HG03469 (cell line): Measurements from ENCODE around the gene CARD14.
"Not testable (repeated sequence)": the region's sequence is repeated elsewhere in the genome, so short reads cannot be mapped to it uniquely, and the experiment has no call there.

Source experiments
- ATAC-seq: cut with Tn5 transposase; IDR thresholded peaks from one replicate; pipeline ENCODE4 v1.9.1; 2021; ENCODE audit warnings: mild to moderate bottlenecking, moderate library complexity, moderate number of reproducible peaks; ENCODE audit not compliant: unreplicated experiment

CARD14 gene

DNA sequence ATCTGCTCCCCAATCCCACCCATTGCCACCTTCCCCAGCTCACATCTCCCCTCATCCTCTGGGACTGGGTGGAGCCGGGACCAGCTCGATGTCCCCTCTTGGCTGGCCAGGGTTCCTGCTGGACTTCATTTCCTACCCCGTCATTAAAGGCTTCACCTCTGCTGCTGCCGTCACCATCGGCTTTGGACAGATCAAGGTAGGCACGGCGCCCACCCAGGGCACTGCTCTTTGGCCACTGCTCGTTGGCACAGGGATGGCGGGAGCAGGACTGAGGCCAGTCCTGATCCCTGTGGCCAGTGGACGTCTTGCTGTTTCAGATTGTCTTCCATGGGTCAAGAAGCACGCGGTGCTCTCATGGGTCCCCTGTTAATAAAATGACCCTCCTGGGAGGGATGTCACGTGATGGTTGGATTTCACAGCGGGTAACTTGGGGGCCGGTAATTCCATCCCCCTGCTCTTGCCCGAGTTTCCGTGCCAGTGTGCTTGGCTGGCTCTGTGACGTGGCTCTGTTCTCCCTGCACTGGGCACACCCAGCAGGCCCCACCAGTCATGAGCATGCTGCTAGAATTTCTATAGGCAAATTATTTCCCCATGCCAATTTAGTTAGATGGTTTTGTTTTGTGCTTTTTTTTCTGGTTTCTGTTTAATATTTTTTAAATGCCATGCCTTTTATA is 53.4 kb downstream of the CARD14 start:
- no peak for ATAC-seq

DNA sequence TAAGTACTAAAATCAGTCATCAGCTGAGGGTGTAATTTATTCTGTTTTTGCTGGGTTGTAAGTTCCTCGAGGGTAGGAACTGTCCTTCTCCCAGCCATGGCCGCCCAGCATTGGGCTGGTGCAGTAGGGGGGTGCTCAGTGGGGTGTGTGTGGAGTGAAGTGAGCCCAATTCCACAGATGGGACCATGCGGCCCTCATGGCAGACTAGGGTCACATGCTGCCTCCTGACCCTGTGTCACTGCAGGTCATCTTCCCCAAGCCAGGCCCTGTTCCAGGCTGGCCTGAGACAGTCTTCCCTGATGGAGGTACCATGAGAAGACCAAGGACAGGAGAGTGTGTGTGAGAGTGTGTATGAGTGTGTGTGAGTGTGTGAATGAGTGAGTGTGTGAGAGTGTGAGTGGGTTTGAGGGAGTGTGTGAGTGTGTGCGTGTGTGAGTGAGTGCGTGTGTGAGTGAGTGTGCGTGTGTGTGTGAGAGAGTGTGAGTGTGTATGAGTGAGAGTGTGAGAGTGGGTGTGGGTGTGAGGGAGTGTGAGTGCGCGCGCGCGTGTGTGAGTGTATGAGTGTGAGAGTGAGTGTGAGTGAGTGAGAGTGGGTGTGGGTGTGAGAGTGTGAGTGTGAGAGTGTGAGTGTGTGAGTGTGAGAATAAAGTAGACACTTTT is 54.1 kb downstream of the CARD14 start:
- no peak for ATAC-seq

DNA sequence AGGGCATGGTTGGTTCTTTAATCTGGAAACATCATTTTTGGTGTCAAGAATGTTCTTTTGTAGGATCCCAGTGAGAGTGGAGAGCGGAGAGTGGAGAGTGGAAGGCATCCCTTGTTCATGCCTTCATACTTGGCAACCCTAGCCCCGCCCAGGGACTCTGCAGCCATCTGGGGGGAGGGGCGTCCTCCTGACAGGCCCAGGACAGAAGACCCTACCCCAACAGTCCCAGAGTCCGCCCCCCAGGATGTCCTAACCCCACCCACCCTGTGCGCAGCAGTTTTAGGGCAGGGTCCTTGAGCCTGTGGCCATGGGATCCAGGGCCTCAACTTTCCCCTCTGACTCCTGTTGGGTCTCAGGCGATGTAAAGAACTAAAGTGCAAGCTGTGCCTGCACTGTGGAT is 54.9 kb downstream of the CARD14 start:
- no peak for ATAC-seq

DNA sequence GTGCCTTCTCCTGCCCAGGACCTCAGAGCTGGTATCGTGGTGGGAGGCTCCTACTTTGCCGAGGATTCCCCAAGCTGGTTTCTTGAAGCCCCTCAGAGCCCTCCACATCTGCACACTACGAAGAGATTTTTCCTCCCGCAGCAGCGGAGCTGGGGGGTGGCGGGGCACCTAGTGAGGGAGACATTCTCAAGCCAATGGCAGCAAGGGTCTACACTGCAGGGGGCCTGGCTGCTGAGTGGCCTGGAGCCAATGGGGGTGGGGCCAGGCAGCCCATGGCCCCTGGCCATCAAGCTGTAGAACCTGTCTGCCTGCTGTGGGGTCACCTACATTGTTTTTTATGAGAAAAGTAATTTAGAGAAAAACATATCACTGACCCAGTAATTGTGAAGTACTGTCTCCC is 55.4 kb downstream of the CARD14 start:
- no peak for ATAC-seq

DNA sequence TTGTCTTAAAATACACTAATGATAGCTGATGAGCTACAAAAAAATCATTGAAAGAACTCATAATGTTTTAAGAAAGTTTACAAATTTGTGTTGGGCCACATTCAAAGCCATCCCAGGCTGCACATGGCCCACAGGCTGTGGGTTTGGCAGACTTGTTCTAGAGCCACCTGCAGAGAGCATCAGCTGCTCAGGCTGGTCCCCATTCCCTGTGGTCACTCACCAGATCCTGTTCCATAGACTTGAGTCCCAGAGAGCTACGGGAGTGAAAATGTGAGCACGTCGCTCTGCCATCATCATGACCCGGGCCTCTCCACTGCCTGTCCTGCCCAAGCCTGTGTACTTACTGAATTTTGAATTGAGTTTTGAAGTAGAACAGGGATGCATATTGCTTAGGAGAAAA is 57.3 kb downstream of the CARD14 start:
- ATAC-seq: no peak

DNA sequence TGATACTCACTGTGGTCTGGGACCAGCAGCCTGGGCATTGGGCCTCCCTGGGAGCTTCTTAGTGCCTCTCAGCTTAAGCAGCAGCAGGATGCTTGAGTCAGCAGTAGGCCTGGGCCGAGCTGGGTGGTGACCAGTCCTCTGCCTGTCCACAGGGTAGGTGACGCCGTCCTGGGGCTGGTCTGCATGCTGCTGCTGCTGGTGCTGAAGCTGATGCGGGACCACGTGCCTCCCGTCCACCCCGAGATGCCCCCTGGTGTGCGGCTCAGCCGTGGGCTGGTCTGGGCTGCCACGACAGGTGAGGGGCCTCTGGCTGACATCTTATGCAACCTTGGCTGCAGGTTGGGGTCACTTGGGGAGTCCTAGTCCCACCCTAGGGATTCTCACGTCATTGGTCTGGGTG is 57.8 kb downstream of the CARD14 start:
- no peak for ATAC-seq

DNA sequence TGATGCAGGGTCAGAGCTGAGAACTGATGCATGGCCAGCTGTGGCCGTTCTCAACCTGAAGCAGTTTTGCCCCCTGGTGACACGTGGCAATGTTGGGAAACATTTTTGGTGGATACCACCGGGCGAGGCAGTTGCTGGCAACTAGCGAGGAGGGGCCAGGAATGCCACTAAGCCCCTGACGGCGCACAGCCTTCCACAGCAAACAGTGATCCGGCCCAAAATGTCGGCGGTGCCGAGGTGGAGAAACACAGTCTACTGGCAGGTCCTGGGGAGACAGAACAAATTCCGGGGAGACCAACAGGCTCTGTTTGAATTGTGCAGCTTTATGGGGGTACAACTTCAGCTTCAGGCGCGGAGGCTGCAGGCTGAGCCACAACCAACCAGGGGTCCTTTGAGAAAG is 58.6 kb downstream of the CARD14 start:
- no peak for ATAC-seq

DNA sequence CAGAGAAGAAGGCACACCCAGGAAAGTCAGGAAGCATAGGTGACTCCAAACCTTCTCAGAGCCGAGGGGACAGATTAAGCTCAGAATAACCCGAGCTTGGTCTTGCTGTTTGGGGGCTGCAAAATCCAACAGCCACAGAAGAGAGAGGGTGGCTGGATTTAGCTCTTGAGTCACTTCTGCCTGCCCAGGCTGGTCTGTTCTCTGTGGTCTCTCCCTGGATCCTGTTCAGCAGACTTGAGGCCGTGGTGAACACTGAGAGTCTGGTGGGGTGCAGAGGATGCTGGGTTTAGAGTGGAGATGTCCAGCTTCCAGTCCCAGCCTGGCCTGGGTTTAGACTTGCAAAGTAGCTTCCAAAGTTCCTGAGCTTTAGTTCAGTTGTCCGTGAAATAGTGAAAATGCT is 59.2 kb downstream of the CARD14 start:
- no peak for ATAC-seq

DNA sequence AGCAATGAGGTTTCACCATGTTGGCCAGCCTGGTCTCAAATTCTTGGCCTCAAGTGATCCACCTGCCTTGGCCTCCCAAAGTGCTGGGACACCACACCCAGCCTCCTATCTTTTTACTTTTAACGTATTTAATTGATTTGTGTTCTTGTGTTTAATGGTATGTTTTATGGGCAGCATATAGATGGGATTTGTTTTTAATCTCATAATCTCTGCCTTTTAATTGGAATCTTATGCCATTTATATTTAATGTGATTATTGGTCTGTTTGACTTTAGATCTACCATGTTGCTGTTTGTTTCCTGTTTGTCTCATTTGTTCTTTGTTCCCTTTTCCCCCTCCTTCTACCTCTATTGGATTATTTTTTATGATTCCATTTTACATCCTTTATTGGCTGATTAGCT is 62.6 kb downstream of the CARD14 start:
- no peak for ATAC-seq

DNA sequence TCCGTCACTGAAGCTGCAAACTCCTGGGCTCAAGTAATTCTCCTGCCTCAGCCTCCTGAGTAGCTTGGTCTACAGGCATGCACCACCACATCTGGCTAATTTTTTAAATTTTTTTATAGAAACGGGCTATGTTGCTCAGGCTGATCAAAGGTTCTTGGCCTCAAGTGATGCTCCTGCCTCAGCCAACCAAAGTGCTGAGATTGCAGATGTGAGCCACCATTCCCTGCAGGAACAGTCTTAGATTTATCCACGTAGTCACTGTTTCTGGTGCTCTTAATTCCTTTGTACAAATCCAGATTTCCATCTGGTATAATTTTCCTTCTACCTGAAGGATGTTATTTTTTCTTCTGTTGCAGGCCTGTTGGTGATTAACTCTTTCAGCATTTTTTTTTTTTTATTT is 63.4 kb downstream of the CARD14 start:
- no peak for ATAC-seq

DNA sequence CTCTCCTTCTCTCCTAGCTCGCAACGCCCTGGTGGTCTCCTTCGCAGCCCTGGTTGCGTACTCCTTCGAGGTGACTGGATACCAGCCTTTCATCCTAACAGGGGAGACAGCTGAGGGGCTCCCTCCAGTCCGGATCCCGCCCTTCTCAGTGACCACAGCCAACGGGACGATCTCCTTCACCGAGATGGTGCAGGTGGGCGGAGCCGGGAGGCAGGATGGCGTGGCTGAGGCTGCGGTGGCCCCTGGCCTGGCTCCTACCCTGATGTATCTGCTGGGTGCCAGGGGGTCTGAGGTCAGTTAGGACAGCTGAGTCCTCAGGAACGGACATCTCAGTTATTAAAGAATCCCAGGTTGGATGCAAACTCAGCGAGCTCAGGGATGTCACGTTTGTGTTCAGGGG is 67.1 kb downstream of the CARD14 start:
- no peak for ATAC-seq

DNA sequence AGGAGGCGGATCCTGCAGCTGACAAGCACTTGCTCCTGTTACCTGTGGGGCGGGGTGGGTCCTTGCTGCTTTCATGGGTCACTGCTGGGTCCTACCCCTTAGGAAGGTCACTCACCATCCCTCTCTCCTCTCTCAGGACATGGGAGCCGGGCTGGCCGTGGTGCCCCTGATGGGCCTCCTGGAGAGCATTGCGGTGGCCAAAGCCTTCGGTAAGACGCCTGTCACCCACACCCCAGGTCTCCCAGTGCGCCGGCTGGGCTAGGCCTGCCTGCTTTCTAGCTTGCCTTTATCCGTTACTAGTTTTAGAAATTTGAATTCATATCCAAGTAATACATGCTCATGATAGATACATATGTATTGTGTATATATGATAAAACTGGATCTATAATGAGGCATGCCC is 67.6 kb downstream of the CARD14 start:
- no peak for ATAC-seq

DNA sequence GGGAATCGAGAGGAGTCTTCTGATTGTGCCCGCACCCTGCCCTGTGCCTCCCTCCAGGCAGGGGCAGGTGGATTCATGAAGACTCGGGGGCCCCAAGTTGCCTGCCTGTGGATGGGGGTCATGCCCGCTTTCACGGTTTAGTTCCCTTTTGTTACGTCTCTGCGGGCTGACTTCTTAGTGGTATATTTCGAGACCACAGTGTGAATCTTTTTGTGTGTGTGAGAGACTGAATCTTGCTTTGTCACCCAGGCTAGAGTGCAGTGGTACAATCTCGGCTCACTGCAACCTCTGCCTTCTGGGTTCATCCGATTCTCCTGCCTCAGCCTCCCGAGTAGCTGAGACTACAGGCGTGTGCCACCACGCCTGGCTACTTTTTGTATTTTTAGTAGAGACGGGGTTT is 72.7 kb downstream of the CARD14 start:
- ATAC-seq: no peak

DNA sequence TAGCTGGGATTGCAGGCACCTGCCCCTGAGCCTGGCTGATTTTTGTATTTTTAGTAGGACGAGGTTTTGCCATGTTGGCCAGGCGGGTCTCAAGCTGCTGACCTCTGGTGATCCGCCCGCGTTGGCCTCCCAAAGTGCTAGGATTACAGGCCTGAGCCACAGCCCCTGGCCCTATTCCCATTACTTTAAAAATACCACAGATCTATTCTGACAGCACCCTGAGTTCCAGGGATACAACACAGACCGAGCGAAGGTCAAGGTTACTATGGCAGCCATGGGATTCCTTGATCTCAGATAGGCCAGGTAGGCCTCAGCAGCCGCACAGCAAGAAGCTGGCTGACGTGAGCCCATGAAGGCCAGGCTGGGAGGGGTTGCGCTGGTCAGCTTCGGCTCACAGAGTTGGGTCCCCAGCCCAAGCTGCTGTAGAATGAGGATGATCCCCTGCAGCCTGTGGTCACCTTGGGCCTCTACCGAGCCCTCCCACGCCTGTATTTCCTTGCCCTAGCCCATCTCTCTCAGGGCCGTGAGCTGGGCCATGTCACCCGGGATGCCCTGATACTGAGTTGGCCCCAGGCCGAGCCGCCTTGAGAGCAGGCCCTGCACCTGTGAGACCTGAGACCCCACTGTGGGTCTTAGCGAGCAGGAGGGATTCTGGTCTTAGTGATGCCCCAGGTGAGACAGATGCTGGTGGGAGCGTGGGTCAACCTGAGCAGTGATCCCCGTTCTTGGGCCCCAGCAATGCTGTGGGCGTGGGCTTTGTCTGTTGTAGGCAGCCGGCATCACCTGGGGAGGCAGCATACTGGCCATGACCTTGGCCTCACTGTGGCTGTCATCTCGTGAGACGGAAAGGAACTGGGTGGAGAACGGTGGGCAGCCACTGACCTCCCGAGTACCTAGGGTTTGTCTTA is 74.0 kb downstream of the CARD14 start:
- ATAC-seq: no peak

DNA sequence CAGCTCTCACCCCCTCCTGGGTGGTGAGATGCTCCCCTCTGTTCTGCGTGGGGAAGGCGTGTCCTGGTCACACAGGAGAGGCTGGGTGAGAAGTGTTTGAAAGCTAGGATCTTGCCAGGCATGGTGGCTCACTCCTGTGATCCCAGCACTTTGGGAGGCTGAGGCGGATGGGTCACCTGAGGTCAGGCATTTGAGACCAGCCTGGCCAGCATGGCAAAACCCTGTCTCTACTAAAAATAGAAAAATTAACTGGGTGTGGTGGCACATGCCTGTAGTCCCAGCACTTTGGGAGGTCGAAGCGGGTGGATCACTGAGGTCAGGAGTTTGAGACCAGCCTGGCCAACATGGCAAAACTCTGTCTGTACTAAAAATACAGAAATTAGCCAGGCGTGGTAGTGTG is 74.6 kb downstream of the CARD14 start:
- ATAC-seq: not testable (repeated sequence)

DNA sequence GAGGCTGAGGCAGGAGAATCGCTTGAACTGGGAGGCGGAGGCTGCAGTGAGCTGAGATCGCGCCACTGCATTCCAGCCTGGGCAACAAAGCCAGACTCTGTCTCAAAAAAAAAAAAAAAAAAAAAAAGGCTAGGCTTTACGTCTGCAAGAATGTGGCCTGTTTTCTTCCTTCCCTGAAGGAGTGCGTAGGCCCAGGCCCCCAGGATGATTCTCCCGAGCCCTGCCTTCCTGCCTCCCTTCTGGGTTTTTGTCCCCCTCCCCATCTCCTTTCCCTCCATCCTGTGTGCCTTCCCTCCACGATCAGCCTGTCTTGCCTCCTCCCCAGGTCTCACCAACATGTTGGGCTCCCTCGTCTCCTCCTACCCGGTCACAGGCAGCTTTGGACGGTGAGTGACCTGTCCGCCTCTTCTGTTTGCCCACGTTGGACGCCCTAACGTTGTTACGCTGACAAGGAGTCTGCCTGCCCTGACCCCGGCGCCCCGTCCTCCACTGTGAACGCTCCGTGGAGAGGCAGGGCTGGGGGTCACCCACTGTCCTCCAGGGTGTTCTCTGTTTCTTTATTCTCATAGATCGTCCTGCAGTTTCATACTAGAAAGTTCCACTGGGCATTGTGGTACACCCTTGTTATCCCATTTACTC is 75.2 kb downstream of the CARD14 start:
- ATAC-seq: no peak

DNA sequence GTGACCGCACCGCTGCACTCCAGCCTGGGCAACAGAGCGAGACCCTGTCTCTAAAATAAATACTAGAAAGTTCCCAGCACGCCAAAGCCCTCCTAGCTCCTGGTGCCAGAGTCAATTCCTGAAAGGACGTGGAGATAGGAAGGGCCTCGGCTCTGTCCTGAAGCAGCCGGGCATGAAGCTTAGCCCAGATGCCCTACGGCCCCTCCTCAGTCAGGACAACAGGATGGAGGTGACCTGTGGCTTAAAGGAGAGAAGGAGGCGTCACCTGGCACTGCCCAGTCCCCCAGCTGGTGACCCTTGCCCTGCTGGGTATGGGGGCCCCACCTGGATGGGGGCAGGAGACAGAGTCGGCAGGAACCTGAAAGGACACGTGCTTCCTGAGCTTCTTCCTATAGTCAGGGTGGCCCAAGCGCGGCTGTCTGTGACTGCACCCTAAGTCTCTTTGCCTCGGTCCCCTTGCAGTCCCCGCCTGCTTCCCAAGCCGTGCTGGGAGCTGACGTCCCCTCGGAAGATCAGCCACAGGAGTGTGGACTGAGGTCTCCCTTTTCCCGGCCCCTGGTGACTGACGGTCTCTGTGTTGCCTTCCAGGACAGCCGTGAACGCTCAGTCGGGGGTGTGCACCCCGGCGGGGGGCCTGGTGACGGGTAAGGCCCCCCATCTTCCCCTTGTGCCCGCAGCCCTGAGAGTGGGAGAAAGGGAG is 75.9 kb downstream of the CARD14 start:
- ATAC-seq: no peak

DNA sequence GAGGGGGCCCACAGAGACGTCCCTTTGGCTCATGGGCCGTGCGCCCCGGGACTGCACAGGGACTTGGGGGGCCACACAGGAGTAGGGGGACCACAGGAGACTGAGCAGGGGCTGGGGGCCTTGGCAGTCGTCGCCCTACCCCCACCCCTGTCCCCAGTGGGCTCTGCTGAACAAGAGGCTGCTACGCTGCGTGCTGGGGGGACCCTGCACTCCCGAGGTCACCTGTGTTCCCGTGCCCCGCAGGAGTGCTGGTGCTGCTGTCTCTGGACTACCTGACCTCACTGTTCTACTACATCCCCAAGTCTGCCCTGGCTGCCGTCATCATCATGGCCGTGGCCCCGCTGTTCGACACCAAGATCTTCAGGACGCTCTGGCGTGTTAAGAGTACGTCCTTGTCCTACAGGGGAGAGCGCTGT is 76.4 kb downstream of the CARD14 start:
- ATAC-seq: no peak

DNA sequence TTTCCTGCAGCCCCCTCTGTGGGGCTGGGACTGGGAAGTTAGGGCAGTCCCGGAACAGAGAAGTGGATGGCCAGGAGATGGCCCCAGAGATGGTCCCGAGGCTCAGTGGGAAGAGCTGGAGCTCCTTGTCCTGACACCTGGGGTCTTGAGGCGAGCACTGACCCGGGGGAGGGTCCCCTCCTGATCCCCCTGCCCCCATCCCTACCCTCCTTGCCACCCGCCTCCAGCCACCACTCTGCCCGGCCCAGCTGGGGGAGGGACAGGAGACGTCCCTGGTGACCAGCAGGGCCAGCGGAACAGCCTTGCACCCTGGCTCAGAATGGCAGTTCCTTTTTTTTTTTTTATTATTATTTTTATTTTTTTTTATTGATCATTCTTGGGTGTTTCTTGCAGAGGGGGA is 76.9 kb downstream of the CARD14 start:
- no peak for ATAC-seq

DNA sequence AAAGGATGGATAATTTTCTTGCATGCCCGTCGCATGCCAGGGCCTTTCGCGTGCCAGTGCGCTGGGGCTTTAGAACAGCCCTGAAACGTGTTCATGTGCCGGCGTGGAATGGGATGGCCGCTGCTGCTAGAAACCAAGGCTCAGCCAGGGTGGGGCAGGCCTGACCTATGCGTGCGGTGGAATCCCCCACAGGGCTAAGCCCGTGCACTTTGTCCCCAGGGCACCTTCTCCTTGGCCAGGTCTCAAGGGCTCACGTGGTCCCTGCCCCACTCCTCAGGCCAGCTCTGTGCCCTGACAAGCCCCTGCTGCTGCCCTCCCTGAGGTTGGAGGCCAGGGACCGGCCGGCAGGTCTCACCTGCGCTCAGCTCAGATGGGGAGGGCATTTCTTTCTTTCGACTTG is 77.7 kb downstream of the CARD14 start:
- no peak for ATAC-seq
